ENCODE data around the gene GPC5. TPM values are rescaled to one million over a fixed set of nuclear protein-coding genes. Genes with fewer than 3 reads are reported as not detected.

The GPC5 gene
- total RNA-seq, 1 donor from 2014 or later, result 2.5 TPM

DNA sequence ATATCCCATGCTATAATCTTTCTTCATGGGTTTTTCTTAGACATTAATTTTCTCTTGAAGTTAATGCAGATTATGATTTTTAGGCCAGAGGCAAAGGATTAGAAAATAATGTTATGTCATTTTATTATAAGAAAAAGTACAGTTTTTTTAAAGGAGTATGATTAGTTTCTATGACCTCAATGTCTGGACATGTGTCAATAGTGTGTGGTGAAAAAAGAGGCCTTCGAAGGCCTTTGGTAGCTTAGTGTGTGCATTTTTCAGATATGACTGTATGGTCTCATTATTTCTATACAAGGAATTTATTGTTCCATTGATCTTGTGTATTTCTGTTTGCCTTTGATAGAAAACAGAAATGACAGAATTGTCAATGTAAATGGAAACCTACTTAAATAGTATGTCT, 195.6 kb downstream of the GPC5 start:
- Mint-ChIP-seq H3K4me3 (no peak overlapping the region), H3K27ac (no peak overlapping the region), H3K9me3 (peaks cover 13% of the 10 kb centered on the region), H3K4me1 (peaks cover 4% of the 10 kb centered on the region), H3K36me3 (no peaks in the 10 kb centered on the region), H3K27me3 (ENCODE audit: low read depth) (peaks cover 2% of the 10 kb centered on the region)
- DNase-seq (ENCODE audit: low spot score in 2 of 2, unreplicated experiment in 2 of 2), result no peak
- TF ChIP-seq, protein P1, sequence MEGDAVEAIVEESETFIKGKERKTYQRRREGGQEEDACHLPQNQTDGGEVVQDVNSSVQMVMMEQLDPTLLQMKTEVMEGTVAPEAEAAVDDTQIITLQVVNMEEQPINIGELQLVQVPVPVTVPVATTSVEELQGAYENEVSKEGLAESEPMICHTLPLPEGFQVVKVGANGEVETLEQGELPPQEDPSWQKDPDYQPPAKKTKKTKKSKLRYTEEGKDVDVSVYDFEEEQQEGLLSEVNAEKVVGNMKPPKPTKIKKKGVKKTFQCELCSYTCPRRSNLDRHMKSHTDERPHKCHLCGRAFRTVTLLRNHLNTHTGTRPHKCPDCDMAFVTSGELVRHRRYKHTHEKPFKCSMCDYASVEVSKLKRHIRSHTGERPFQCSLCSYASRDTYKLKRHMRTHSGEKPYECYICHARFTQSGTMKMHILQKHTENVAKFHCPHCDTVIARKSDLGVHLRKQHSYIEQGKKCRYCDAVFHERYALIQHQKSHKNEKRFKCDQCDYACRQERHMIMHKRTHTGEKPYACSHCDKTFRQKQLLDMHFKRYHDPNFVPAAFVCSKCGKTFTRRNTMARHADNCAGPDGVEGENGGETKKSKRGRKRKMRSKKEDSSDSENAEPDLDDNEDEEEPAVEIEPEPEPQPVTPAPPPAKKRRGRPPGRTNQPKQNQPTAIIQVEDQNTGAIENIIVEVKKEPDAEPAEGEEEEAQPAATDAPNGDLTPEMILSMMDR (IDR thresholded peaks at IDR 0.05; ENCODE audit: unreplicated experiment), result no peak

DNA sequence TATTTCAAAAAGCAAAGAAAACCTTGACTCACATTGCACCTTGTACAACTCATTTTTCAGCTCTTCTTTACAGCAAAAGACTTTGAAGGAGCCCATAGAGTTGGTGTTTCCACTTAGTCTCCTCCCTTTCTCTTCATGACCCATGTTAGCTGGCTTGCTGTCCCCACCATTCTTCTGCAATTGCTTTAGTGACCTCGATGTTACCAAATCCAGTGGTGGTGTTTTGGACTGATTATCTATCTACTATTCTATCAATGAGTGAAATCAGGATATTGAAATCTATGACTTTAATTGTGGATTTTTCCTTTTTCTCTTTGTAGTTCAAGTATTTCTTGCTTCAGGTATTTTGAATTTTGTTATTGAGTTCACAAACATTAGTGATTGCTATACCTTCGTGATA, 197.3 kb downstream of the GPC5 start:
- H3K4me1 Mint-ChIP-seq, result peaks cover 4% of the 10 kb centered on the region
- no peaks in the 10 kb centered on the region for H3K36me3 Mint-ChIP-seq
- no peak overlapping the region for H3K4me3 Mint-ChIP-seq
- DNase-seq (ENCODE audit: low spot score in 2 of 2, unreplicated experiment in 2 of 2), result no peak
- H3K27me3 Mint-ChIP-seq (ENCODE audit: low read depth), result no peaks in the 10 kb centered on the region
- H3K27ac Mint-ChIP-seq, result no peak overlapping the region
- TF ChIP-seq, protein P1 (IDR thresholded peaks at IDR 0.05; ENCODE audit: unreplicated experiment), result no peak
- peaks cover 13% of the 10 kb centered on the region for H3K9me3 Mint-ChIP-seq

DNA sequence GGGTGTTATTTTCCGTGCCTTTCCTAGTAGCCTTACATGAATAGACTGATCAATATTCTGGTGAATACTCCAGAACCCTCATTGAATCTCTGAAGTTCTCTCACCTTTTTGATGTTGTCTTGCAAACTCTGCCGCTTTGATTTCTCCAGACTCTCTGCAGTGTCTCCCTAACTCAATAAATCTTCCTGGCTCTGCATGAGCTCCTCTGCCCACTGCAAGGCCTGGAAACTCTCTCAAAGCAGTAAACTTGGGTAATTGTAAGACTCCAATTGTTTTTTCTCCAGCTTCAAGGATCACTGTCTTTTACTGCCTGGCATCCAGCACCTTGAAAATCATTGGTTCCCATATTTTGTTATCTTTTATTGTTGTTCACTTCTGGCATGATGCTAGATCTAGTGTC, 198.4 kb downstream of the GPC5 start:
- H3K27ac Mint-ChIP-seq, result no peak overlapping the region
- no peaks in the 10 kb centered on the region for H3K36me3 Mint-ChIP-seq
- no peak for DNase-seq (ENCODE audit: low spot score in 2 of 2, unreplicated experiment in 2 of 2)
- TF ChIP-seq, protein P1 (IDR thresholded peaks at IDR 0.05; ENCODE audit: unreplicated experiment), result no peak
- H3K9me3 Mint-ChIP-seq, result peaks cover 4% of the 10 kb centered on the region
- no peaks in the 10 kb centered on the region for H3K27me3 Mint-ChIP-seq (ENCODE audit: low read depth)
- H3K4me1 Mint-ChIP-seq, result peaks cover 5% of the 10 kb centered on the region
- no peak overlapping the region for H3K4me3 Mint-ChIP-seq

DNA sequence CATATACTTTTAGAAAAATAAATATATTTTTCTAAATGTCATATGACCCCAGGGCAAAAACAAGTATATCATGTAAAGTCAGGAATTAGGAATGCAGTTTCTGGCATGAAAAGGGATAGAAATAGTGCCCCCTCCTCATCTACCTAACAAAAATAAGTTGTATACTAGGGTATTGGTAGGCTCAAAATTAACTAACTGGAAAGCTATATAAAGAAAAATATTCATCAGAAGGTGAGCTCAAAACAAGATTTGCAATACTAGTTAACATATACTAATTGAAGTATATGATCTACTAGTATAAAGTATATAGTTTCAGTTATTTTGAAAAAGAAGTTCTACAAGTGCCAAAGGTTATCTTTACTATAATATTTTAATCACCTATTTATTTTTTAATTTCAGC, 200.2 kb downstream of the GPC5 start:
- DNase-seq (ENCODE audit: low spot score in 2 of 2, unreplicated experiment in 2 of 2), result no peak
- no peaks in the 10 kb centered on the region for H3K36me3 Mint-ChIP-seq
- no peak overlapping the region for H3K4me3 Mint-ChIP-seq
- H3K27ac Mint-ChIP-seq, result no peak overlapping the region
- H3K27me3 Mint-ChIP-seq (ENCODE audit: low read depth), result no peaks in the 10 kb centered on the region
- H3K4me1 Mint-ChIP-seq, result peaks cover 8% of the 10 kb centered on the region
- no peaks in the 10 kb centered on the region for H3K9me3 Mint-ChIP-seq
- TF ChIP-seq, protein P1 (IDR thresholded peaks at IDR 0.05; ENCODE audit: unreplicated experiment), result no peak

DNA sequence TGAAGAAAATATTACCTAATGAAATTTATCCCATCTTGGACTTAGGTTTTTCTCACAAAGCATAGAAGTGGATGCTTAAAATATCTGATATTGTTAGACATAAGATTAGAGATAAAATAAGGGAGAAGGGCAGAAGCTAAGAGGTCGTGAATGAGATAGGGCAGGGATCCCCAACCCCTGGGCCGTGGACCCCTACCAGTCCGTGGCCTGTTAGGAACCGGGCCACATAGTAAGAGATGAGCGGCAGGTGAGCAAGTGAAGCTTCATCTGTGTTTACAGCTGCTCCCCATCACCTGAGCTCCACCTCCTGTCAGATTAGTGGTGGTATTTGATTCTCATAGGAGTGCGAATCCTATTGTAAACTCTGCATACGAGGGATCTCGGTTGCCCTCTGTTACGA, 202.9 kb downstream of the GPC5 start:
- TF ChIP-seq, protein P1 (IDR thresholded peaks at IDR 0.05; ENCODE audit: unreplicated experiment), result no peak
- DNase-seq (ENCODE audit: low spot score in 2 of 2, unreplicated experiment in 2 of 2), result no peak
- H3K9me3 Mint-ChIP-seq, result no peaks in the 10 kb centered on the region

DNA sequence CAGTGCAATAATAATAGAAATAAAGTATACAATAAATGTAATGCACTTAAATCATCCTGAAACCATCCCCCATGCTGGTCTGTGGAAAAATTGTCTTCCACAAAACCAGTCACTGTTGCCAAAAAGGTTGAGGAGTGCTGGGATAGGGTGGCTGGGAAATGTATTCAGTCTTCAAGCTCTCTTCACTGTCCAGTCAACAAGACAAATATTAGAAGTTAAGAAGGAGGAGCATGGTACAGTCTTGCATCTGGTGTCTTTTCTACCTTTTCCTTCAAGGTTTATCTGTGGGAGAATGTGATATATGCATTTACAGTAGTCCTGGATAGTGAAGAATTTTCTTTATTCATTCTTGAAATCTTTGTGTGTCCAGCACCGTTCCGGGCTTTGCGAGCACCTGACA, 203.4 kb downstream of the GPC5 start:
- TF ChIP-seq, protein P1 (IDR thresholded peaks at IDR 0.05; ENCODE audit: unreplicated experiment), result no peak
- H3K4me1 Mint-ChIP-seq, result peaks cover 6% of the 10 kb centered on the region
- no peak overlapping the region for H3K4me3 Mint-ChIP-seq
- no peak for DNase-seq (ENCODE audit: low spot score in 2 of 2, unreplicated experiment in 2 of 2)
- H3K36me3 Mint-ChIP-seq, result no peaks in the 10 kb centered on the region
- no peak overlapping the region for H3K27ac Mint-ChIP-seq
- H3K27me3 Mint-ChIP-seq (ENCODE audit: low read depth), result no peaks in the 10 kb centered on the region
- no peaks in the 10 kb centered on the region for H3K9me3 Mint-ChIP-seq

More for the DNA sequence above, 202.9 kb downstream of the GPC5 start:
- no peaks in the 10 kb centered on the region for H3K27me3 Mint-ChIP-seq (ENCODE audit: low read depth)
- H3K27ac Mint-ChIP-seq, result no peak overlapping the region
- H3K36me3 Mint-ChIP-seq, result no peaks in the 10 kb centered on the region
- H3K4me1 Mint-ChIP-seq, result peaks cover 8% of the 10 kb centered on the region
- no peak overlapping the region for H3K4me3 Mint-ChIP-seq
